T-helper 1 cell treated with Interleukin-12 subunit alpha and Interleukin-12 subunit beta and Interleukin-4 antibody, amounts not matched to agents 30 μg/mL and 1 μg/mL, for 36 hours (primary cell): Measurements from ENCODE around the gene KCNMB2.

Experiments used
- H3K27ac Mint-ChIP-seq: one replicate; pipeline ENCODE4 v1.8.0; 2021; ENCODE audit warnings: mild to moderate bottlenecking, mixed read lengths
- H3K27me3 Mint-ChIP-seq: one replicate; pipeline ENCODE4 v1.8.0; 2021; ENCODE audit warnings: low read depth, mixed read lengths
- H3K36me3 Mint-ChIP-seq: one replicate; pipeline ENCODE4 v1.8.0; 2021; ENCODE audit warnings: low read depth, mixed read lengths
- H3K4me1 Mint-ChIP-seq: one replicate; pipeline ENCODE4 v1.8.0; 2021; ENCODE audit warnings: low read depth, mixed read lengths
- H3K4me3 Mint-ChIP-seq: one replicate; pipeline ENCODE4 v1.8.0; 2021; ENCODE audit warnings: mild to moderate bottlenecking, moderate library complexity, mixed read lengths
- H3K9me3 Mint-ChIP-seq: one replicate; pipeline ENCODE4 v1.8.0; 2021; ENCODE audit warnings: mixed read lengths

KCNMB2 gene

GRCh38 chr3:178773358-178773757 lies 237.1 kb downstream of the KCNMB2 start:
- Mint-ChIP-seq H3K9me3 (peaks cover 12% of the 10 kb centered on the region), H3K4me1 (no peaks in the 10 kb centered on the region), H3K4me3 (no peak overlapping the region), H3K27ac (no peak overlapping the region), H3K36me3 (peaks cover 2% of the 10 kb centered on the region), H3K27me3 (no peaks in the 10 kb centered on the region)

GRCh38 chr3:178777718-178778411 lies 241.6 kb downstream of the KCNMB2 start:
- Mint-ChIP-seq H3K4me3 (no peak overlapping the region), H3K9me3 (peaks cover under 1% of the 10 kb centered on the region), H3K36me3 (no peaks in the 10 kb centered on the region), H3K4me1 (no peaks in the 10 kb centered on the region), H3K27me3 (no peaks in the 10 kb centered on the region), H3K27ac (no peak overlapping the region)

GRCh38 chr3:178778589-178778988 lies 242.4 kb downstream of the KCNMB2 start:
- H3K4me1 Mint-ChIP-seq = no peaks in the 10 kb centered on the region
- no peak overlapping the region for H3K4me3 Mint-ChIP-seq
- H3K27ac Mint-ChIP-seq = no peak overlapping the region
- H3K36me3 Mint-ChIP-seq = no peaks in the 10 kb centered on the region
- no peaks in the 10 kb centered on the region for H3K27me3 Mint-ChIP-seq
- H3K9me3 Mint-ChIP-seq = no peaks in the 10 kb centered on the region

GRCh38 chr3:178785961-178786360 lies 249.7 kb downstream of the KCNMB2 start:
- H3K36me3 Mint-ChIP-seq = no peaks in the 10 kb centered on the region
- no peak overlapping the region for H3K27ac Mint-ChIP-seq
- no peaks in the 10 kb centered on the region for H3K9me3 Mint-ChIP-seq
- no peaks in the 10 kb centered on the region for H3K4me1 Mint-ChIP-seq
- H3K27me3 Mint-ChIP-seq = no peaks in the 10 kb centered on the region
- H3K4me3 Mint-ChIP-seq = no peak overlapping the region

GRCh38 chr3:178787960-178788359 lies 251.7 kb downstream of the KCNMB2 start:
- H3K27me3 Mint-ChIP-seq = no peaks in the 10 kb centered on the region
- H3K4me3 Mint-ChIP-seq = no peak overlapping the region
- H3K27ac Mint-ChIP-seq = no peak overlapping the region
- no peaks in the 10 kb centered on the region for H3K9me3 Mint-ChIP-seq
- no peaks in the 10 kb centered on the region for H3K4me1 Mint-ChIP-seq
- no peaks in the 10 kb centered on the region for H3K36me3 Mint-ChIP-seq

- H3K27me3 Mint-ChIP-seq = no peaks in the 10 kb centered on the region
Observed at GRCh38 chr3:178794711-178795110, 258.5 kb downstream of the KCNMB2 start.

GRCh38 chr3:178795349-178795748 lies 259.1 kb downstream of the KCNMB2 start:
- no peaks in the 10 kb centered on the region for H3K36me3 Mint-ChIP-seq
- H3K4me1 Mint-ChIP-seq = no peaks in the 10 kb centered on the region
- no peaks in the 10 kb centered on the region for H3K27me3 Mint-ChIP-seq
- no peaks in the 10 kb centered on the region for H3K9me3 Mint-ChIP-seq
- no peak overlapping the region for H3K27ac Mint-ChIP-seq
- H3K4me3 Mint-ChIP-seq = no peak overlapping the region

More at GRCh38 chr3:178794711-178795110, 258.5 kb downstream of the KCNMB2 start:
- Mint-ChIP-seq H3K9me3 (no peaks in the 10 kb centered on the region), H3K36me3 (no peaks in the 10 kb centered on the region), H3K27ac (no peak overlapping the region), H3K4me1 (no peaks in the 10 kb centered on the region), H3K4me3 (no peak overlapping the region)

GRCh38 chr3:178802259-178802658 lies 266.0 kb downstream of the KCNMB2 start:
- Mint-ChIP-seq H3K27me3 (no peaks in the 10 kb centered on the region), H3K27ac (no peak overlapping the region), H3K36me3 (no peaks in the 10 kb centered on the region), H3K4me3 (no peak overlapping the region), H3K4me1 (no peaks in the 10 kb centered on the region), H3K9me3 (no peaks in the 10 kb centered on the region)

- Mint-ChIP-seq H3K4me3 (no peak overlapping the region), H3K36me3 (no peaks in the 10 kb centered on the region), H3K27ac (no peak overlapping the region), H3K27me3 (no peaks in the 10 kb centered on the region), H3K4me1 (no peaks in the 10 kb centered on the region), H3K9me3 (no peaks in the 10 kb centered on the region)
Observed at GRCh38 chr3:178802993-178803693, 266.9 kb downstream of the KCNMB2 start.

- no peaks in the 10 kb centered on the region for H3K9me3 Mint-ChIP-seq
- H3K36me3 Mint-ChIP-seq = no peaks in the 10 kb centered on the region
- no peak overlapping the region for H3K4me3 Mint-ChIP-seq
- H3K27ac Mint-ChIP-seq = no peak overlapping the region
- no peaks in the 10 kb centered on the region for H3K4me1 Mint-ChIP-seq
- no peaks in the 10 kb centered on the region for H3K27me3 Mint-ChIP-seq
Observed at GRCh38 chr3:178804606-178805005, 268.4 kb downstream of the KCNMB2 start.

GRCh38 chr3:178805741-178806140 lies 269.5 kb downstream of the KCNMB2 start:
- Mint-ChIP-seq H3K27me3 (no peaks in the 10 kb centered on the region), H3K4me3 (no peak overlapping the region), H3K9me3 (no peaks in the 10 kb centered on the region), H3K4me1 (no peaks in the 10 kb centered on the region), H3K27ac (no peak overlapping the region), H3K36me3 (no peaks in the 10 kb centered on the region)

- no peaks in the 10 kb centered on the region for H3K4me1 Mint-ChIP-seq
- no peaks in the 10 kb centered on the region for H3K9me3 Mint-ChIP-seq
- no peaks in the 10 kb centered on the region for H3K36me3 Mint-ChIP-seq
- no peak overlapping the region for H3K4me3 Mint-ChIP-seq
- no peak overlapping the region for H3K27ac Mint-ChIP-seq
- H3K27me3 Mint-ChIP-seq = no peaks in the 10 kb centered on the region
Observed at GRCh38 chr3:178806651-178807050, 270.4 kb downstream of the KCNMB2 start.

- no peak overlapping the region for H3K4me3 Mint-ChIP-seq
- no peaks in the 10 kb centered on the region for H3K4me1 Mint-ChIP-seq
- no peaks in the 10 kb centered on the region for H3K9me3 Mint-ChIP-seq
- no peaks in the 10 kb centered on the region for H3K27me3 Mint-ChIP-seq
- H3K27ac Mint-ChIP-seq = no peak overlapping the region
- H3K36me3 Mint-ChIP-seq = no peaks in the 10 kb centered on the region
Observed at GRCh38 chr3:178807694-178808093, 271.5 kb downstream of the KCNMB2 start.

GRCh38 chr3:178808748-178809147 lies 272.5 kb downstream of the KCNMB2 start:
- Mint-ChIP-seq H3K36me3 (no peaks in the 10 kb centered on the region), H3K4me1 (no peaks in the 10 kb centered on the region), H3K4me3 (no peak overlapping the region), H3K27ac (no peak overlapping the region), H3K27me3 (no peaks in the 10 kb centered on the region), H3K9me3 (no peaks in the 10 kb centered on the region)

GRCh38 chr3:178810181-178810580 lies 273.9 kb downstream of the KCNMB2 start:
- Mint-ChIP-seq H3K27me3 (no peaks in the 10 kb centered on the region), H3K4me1 (no peaks in the 10 kb centered on the region), H3K36me3 (no peaks in the 10 kb centered on the region), H3K9me3 (no peaks in the 10 kb centered on the region), H3K27ac (no peak overlapping the region), H3K4me3 (no peak overlapping the region)
